Trophoblast cell (in vitro differentiated cells and primary cell): ENCODE data around the gene HTR6. TPM values are rescaled to one million over a fixed set of nuclear protein-coding genes. Genes with fewer than 3 reads are reported as not detected.

ENCODE experiments used
- DNase-seq, 2 donors: peaks; one replicate each; pipeline ENCODE4 v3.0.0-alpha.2; 2016
- H2AFZ ChIP-seq: 2 replicates; pipeline ENCODE4 v1.6.1; 2013; ENCODE audit warnings: low read length, moderate library complexity, mild to moderate bottlenecking; ENCODE audit not compliant: insufficient read depth, poor library complexity
- H2AK5ac ChIP-seq: 2 replicates; pipeline ENCODE4 v1.6.1; 2013; ENCODE audit warnings: mild to moderate bottlenecking, low read length
- H2BK120ac ChIP-seq: 2 replicates; pipeline ENCODE4 v1.6.1; 2013; ENCODE audit warnings: low read length, mild to moderate bottlenecking, moderate library complexity; ENCODE audit not compliant: insufficient read depth, poor library complexity
- H2BK12ac ChIP-seq: 2 replicates; pipeline ENCODE4 v1.6.1; 2013; ENCODE audit warnings: mild to moderate bottlenecking, low read length, moderate library complexity
- H2BK5ac ChIP-seq: 2 replicates; pipeline ENCODE4 v1.6.1; 2013; ENCODE audit warnings: low read length, low read depth, moderate library complexity, mild to moderate bottlenecking; ENCODE audit not compliant: poor library complexity
- H3K14ac ChIP-seq: 2 replicates; pipeline ENCODE4 v1.6.1; 2013; ENCODE audit warnings: mild to moderate bottlenecking, low read length
- H3K18ac ChIP-seq: 2 replicates; pipeline ENCODE4 v1.6.1; 2013; ENCODE audit warnings: mild to moderate bottlenecking, low read length
- H3K23ac ChIP-seq: 2 replicates; pipeline ENCODE4 v1.6.1; 2013; ENCODE audit warnings: low read length
- H3K27ac ChIP-seq: 2 replicates; pipeline ENCODE4 v1.5.1; 2013; ENCODE audit warnings: low read depth, mild to moderate bottlenecking, inconsistent platforms, low read length, moderate library complexity
- H3K27me3 ChIP-seq: 2 replicates; pipeline ENCODE4 v1.6.1; 2013; ENCODE audit warnings: inconsistent platforms, mild to moderate bottlenecking, low read length, moderate library complexity; ENCODE audit not compliant: insufficient read depth
- H3K36me3 ChIP-seq, 2 experiments: 1 replicate in 1 of 2; 2 replicates in 1 of 2; pipeline ENCODE4 v1.6.1; 2013; ENCODE audit warnings: low read length in 2 of 2, mild to moderate bottlenecking in 2 of 2, moderate library complexity in 1 of 2; ENCODE audit not compliant: insufficient read depth in 2 of 2, control insufficient read depth in 1 of 2
- H3K4ac ChIP-seq: 2 replicates; pipeline ENCODE4 v1.6.1; 2013; ENCODE audit warnings: low read depth, mild to moderate bottlenecking, low read length, moderate library complexity
- H3K4me1 ChIP-seq, 2 experiments: 1 replicate in 1 of 2; 2 replicates in 1 of 2; pipeline ENCODE4 v1.6.1; 2013; ENCODE audit warnings: low read length in 2 of 2, mild to moderate bottlenecking in 2 of 2, moderate library complexity in 1 of 2; ENCODE audit not compliant: insufficient read depth in 2 of 2, control insufficient read depth in 1 of 2
- H3K4me2 ChIP-seq: 2 replicates; pipeline ENCODE4 v1.6.1; 2013; ENCODE audit warnings: inconsistent platforms, mild to moderate bottlenecking, low read length, moderate library complexity
- H3K4me3 ChIP-seq: 2 replicates; pipeline ENCODE4 v1.5.1; 2013; ENCODE audit warnings: mild to moderate bottlenecking, low read depth, low read length, inconsistent platforms
- H3K79me1 ChIP-seq: one replicate; pipeline ENCODE4 v1.6.1; 2013; ENCODE audit warnings: low read length
- H3K79me2 ChIP-seq: 2 replicates; pipeline ENCODE4 v1.6.1; 2013; ENCODE audit warnings: low read length, mild to moderate bottlenecking; ENCODE audit not compliant: control insufficient read depth, insufficient read depth, poor library complexity
- H3K9ac ChIP-seq: 2 replicates; pipeline ENCODE4 v1.6.1; 2013; ENCODE audit warnings: mild to moderate bottlenecking, low read length
- H3K9me3 ChIP-seq: 2 replicates; pipeline ENCODE4 v1.6.1; 2013; ENCODE audit warnings: low read depth, mild to moderate bottlenecking, control low read depth, inconsistent platforms, low read length; ENCODE audit not compliant: insufficient read depth
- H4K12ac ChIP-seq: 2 replicates; pipeline ENCODE4 v1.6.1; 2013; ENCODE audit warnings: low read depth, mild to moderate bottlenecking, low read length, moderate library complexity
- H4K8ac ChIP-seq: 2 replicates; pipeline ENCODE4 v1.6.1; 2013; ENCODE audit warnings: low read depth, mild to moderate bottlenecking, low read length, moderate library complexity
- H4K91ac ChIP-seq: one replicate; pipeline ENCODE4 v1.6.1; 2013; ENCODE audit warnings: low read depth, mild to moderate bottlenecking, low read length, moderate library complexity
- WGBS: extraction: QIAGEN DNeasy Blood & Tissue Kit; methylation state at CpG from one replicate; pipeline ENCODE4 v1.1.7; 2013; ENCODE audit warnings: missing lambda C conversion rate; ENCODE audit not compliant: insufficient read length, insufficient coverage; ENCODE audit errors: extremely low coverage; 5-methylcytosine and 5-hydroxymethylcytosine counted together
- polyA plus RNA-seq: library from polyadenylated mRNA; stranded (reverse); fragments of 200-250 nt; gene quantifications from 2 replicates; pipeline ENCODE4 v1.2.3, GENCODE V29; 2013

HTR6 gene
- polyA plus RNA-seq: not detected in 2 replicates

GRCh38 chr1:19664453-19665185, at the start of gene HTR6:
Gene HTR6 (plus strand): TSS chr1:19664875. CDS start chr1:19665754, 879 bp downstream.
- Histone ChIP-seq H3K4me2 (peak within 1 kb of the TSS; percentile 69), H2BK12ac (no peak within 1 kb of the TSS), H4K12ac (no peak within 1 kb of the TSS), H3K9ac (no peak within 1 kb of the TSS), H3K4ac (no peak within 1 kb of the TSS), H3K79me1 (no peaks in the 10 kb centered on the region), H3K18ac (no peak within 1 kb of the TSS), H3K14ac (no peak within 1 kb of the TSS), H3K36me3 (no peaks in the 10 kb centered on the region), H2AK5ac (no peak within 1 kb of the TSS), H2AFZ (no peak within 1 kb of the TSS), H3K9me3 (peaks cover 11% of the 10 kb centered on the region), H3K27ac (no peak within 1 kb of the TSS), H2BK120ac (no peak within 1 kb of the TSS), H3K4me3 (peak within 1 kb of the TSS; percentile 42), H2BK5ac (no peak within 1 kb of the TSS), H4K91ac (no peak within 1 kb of the TSS), H3K4me1 (peaks cover 0 to 5% of the 10 kb centered on the region in 2 experiments), H3K27me3 (peaks cover 33% of the 10 kb centered on the region), H4K8ac (no peak within 1 kb of the TSS), H3K79me2 (no peaks in the 10 kb centered on the region), H3K23ac (no peak within 1 kb of the TSS)
- no CpG with 5 or more reads among the region's 80 CpGs for WGBS
- no peak for DNase-seq

- peaks cover 1% of the 10 kb centered on the region for H3K9me3 ChIP-seq
- H3K4ac ChIP-seq: no peak overlapping the region
- peaks cover 0 to 4% of the 10 kb centered on the region in 2 experiments for H3K36me3 ChIP-seq
- no peak overlapping the region for H2BK5ac ChIP-seq
- H2BK120ac ChIP-seq: no peak overlapping the region
- no peak overlapping the region for H2BK12ac ChIP-seq
- H3K4me3 ChIP-seq: no peak overlapping the region
- DNase-seq: no peak
- no peak overlapping the region for H3K14ac ChIP-seq
- H3K27me3 ChIP-seq: no peaks in the 10 kb centered on the region
- H3K18ac ChIP-seq: no peak overlapping the region
- no peak overlapping the region for H4K12ac ChIP-seq
- H3K79me1 ChIP-seq: no peaks in the 10 kb centered on the region
- no peak overlapping the region for H4K8ac ChIP-seq
- peaks cover 2% of the 10 kb centered on the region for H3K79me2 ChIP-seq
- H3K4me2 ChIP-seq: no peak overlapping the region
- WGBS: no CpG with 5 or more reads among the region's 6 CpGs
- no peak overlapping the region for H2AK5ac ChIP-seq
- H3K27ac ChIP-seq: no peak overlapping the region
- H3K23ac ChIP-seq: no peak overlapping the region
- no peak overlapping the region for H2AFZ ChIP-seq
- H4K91ac ChIP-seq: no peak overlapping the region
- no peak overlapping the region for H3K9ac ChIP-seq
- no peaks in the 10 kb centered on the region for H3K4me1 ChIP-seq
These were observed 49.2 kb upstream of the HTR6 start for GRCh38 chr1:19615438-19615837.

- WGBS: no CpG with 5 or more reads among the region's 2 CpGs
- Histone ChIP-seq H3K23ac (no peak overlapping the region), H3K14ac (no peak overlapping the region), H2BK5ac (no peak overlapping the region), H3K36me3 (peaks cover 0 to 4% of the 10 kb centered on the region in 2 experiments), H3K4ac (no peak overlapping the region), H2AK5ac (no peak overlapping the region), H4K8ac (no peak overlapping the region), H3K27me3 (no peaks in the 10 kb centered on the region), H3K9ac (no peak overlapping the region), H2AFZ (no peak overlapping the region), H3K18ac (no peak overlapping the region), H4K12ac (no peak overlapping the region), H2BK12ac (no peak overlapping the region), H3K27ac (no peak overlapping the region), H4K91ac (no peak overlapping the region), H3K4me3 (no peak overlapping the region), H3K79me1 (no peaks in the 10 kb centered on the region), H3K79me2 (peaks cover 2% of the 10 kb centered on the region), H3K4me2 (no peak overlapping the region), H3K9me3 (no peaks in the 10 kb centered on the region), H2BK120ac (no peak overlapping the region), H3K4me1 (no peaks in the 10 kb centered on the region)
- no peak for DNase-seq
These were observed 48.2 kb upstream of the HTR6 start for GRCh38 chr1:19616489-19616888.

- no CpG with 5 or more reads among the region's 3 CpGs for WGBS
- Histone ChIP-seq H3K4me2 (no peak overlapping the region), H2AK5ac (no peak overlapping the region), H3K27ac (no peak overlapping the region), H3K4me1 (no peaks in the 10 kb centered on the region), H3K9me3 (no peaks in the 10 kb centered on the region), H3K9ac (no peak overlapping the region), H2BK5ac (no peak overlapping the region), H3K4ac (no peak overlapping the region), H3K79me2 (peaks cover 2% of the 10 kb centered on the region), H4K91ac (no peak overlapping the region), H2BK120ac (no peak overlapping the region), H3K4me3 (no peak overlapping the region), H4K12ac (no peak overlapping the region), H3K23ac (no peak overlapping the region), H3K14ac (no peak overlapping the region), H3K18ac (no peak overlapping the region), H4K8ac (no peak overlapping the region), H2AFZ (no peak overlapping the region), H3K27me3 (no peaks in the 10 kb centered on the region), H3K36me3 (peaks cover 0 to 4% of the 10 kb centered on the region in 2 experiments), H3K79me1 (no peaks in the 10 kb centered on the region), H2BK12ac (no peak overlapping the region)
- no peak for DNase-seq
These were observed 47.3 kb upstream of the HTR6 start for GRCh38 chr1:19617376-19617775.
